Stimulated activated CD8-positive, alpha-beta memory T cell treated with anti-CD3 and anti-CD28 coated beads, Interleukin-15, amount 100 ng/mL, for 48 hours (primary cell): ENCODE results near the gene PLEKHA8.
A peak's percentile ranks its signal among the peaks of the same experiment; 100 is the strongest.

ENCODE experiments used
- DNase-seq, 2 donors: peaks; one replicate each; pipeline ENCODE4 v3.0.0-alpha.2; 2020; ENCODE audit warnings: low read depth in 2 of 2

Gene PLEKHA8

GRCh38 chr7:30145426-30145970 lies 117.3 kb downstream of the PLEKHA8 start:
- DNase-seq = no peak

- no peak for DNase-seq
Observed at GRCh38 chr7:30146127-30146612, 118.0 kb downstream of the PLEKHA8 start.

- no peak for DNase-seq
Observed at GRCh38 chr7:30147223-30147622, 119.0 kb downstream of the PLEKHA8 start.

GRCh38 chr7:30147785-30148184 lies 119.6 kb downstream of the PLEKHA8 start:
- no peak for DNase-seq

GRCh38 chr7:30148426-30148825 lies 120.2 kb downstream of the PLEKHA8 start:
- DNase-seq = no peak

- DNase-seq = peak in 1 of 2 donors; percentile 7
Observed at GRCh38 chr7:30148951-30149459, 120.8 kb downstream of the PLEKHA8 start.

- DNase-seq = no peak
Observed at GRCh38 chr7:30149640-30150272, 121.5 kb downstream of the PLEKHA8 start.

GRCh38 chr7:30150711-30151110 lies 122.5 kb downstream of the PLEKHA8 start:
- no peak for DNase-seq

- DNase-seq = no peak
Observed at GRCh38 chr7:30154111-30154587, 125.9 kb downstream of the PLEKHA8 start.

- no peak for DNase-seq
Observed at GRCh38 chr7:30155481-30155880, 127.3 kb downstream of the PLEKHA8 start.

GRCh38 chr7:30157204-30157603 lies 129.0 kb downstream of the PLEKHA8 start:
- DNase-seq = no peak

- no peak for DNase-seq
Observed at GRCh38 chr7:30159163-30159562, 131.0 kb downstream of the PLEKHA8 start.

GRCh38 chr7:30159698-30160143 lies 131.5 kb downstream of the PLEKHA8 start:
- DNase-seq = peak; percentile 18 to 38

GRCh38 chr7:30160329-30160728 lies 132.1 kb downstream of the PLEKHA8 start:
- no peak for DNase-seq

- DNase-seq = no peak
Observed at GRCh38 chr7:30162133-30162532, 133.9 kb downstream of the PLEKHA8 start.

- DNase-seq = no peak
Observed at GRCh38 chr7:30162622-30163124, 134.5 kb downstream of the PLEKHA8 start.

GRCh38 chr7:30163231-30163894 lies 135.2 kb downstream of the PLEKHA8 start:
- no peak for DNase-seq

GRCh38 chr7:30164567-30164966 lies 136.4 kb downstream of the PLEKHA8 start:
- DNase-seq = no peak

- DNase-seq = no peak
Observed at GRCh38 chr7:30165590-30165989, 137.4 kb downstream of the PLEKHA8 start.

- no peak for DNase-seq
Observed at GRCh38 chr7:30166155-30166840, 138.1 kb downstream of the PLEKHA8 start.

GRCh38 chr7:30166841-30167235 lies 138.6 kb downstream of the PLEKHA8 start:
- no peak for DNase-seq

- DNase-seq = no peak
Observed at GRCh38 chr7:30167901-30168300, 139.7 kb downstream of the PLEKHA8 start.
